Heart left ventricle (tissue), 16 donors: Measurements from ENCODE around the gene TRPV3. TPM values are rescaled to one million over a fixed set of nuclear protein-coding genes. Genes with fewer than 3 reads are reported as not detected.

ENCODE experiments used
- ATAC-seq, 4 donors: fragments of 200-7000 bp; cut with Tn5 transposase; one replicate each; pipeline ENCODE4 v1.9.1; 2020 to 2022; ENCODE audit warnings: moderate library complexity in 4 of 4, mild to moderate bottlenecking in 3 of 4, moderate number of reproducible peaks in 1 of 4
- DNase-seq, 5 donors: peaks; one replicate each; pipeline ENCODE4 v3.0.0-alpha.2; 2020
- H3K27ac ChIP-seq, 12 donors: fragments of 200-600 bp; sonication (generic) in 4 of 12; one replicate each; pipeline versions ENCODE4 v1.5.0 to v1.8.0; 2016 to 2022; ENCODE audit warnings: mild to moderate bottlenecking in 2 of 12
- H3K27me3 ChIP-seq, 9 donors: fragments of 200-600 bp; sonication (generic) in 2 of 9; one replicate each; pipeline versions ENCODE4 v1.5.1 to v1.8.0; 2016 to 2022; ENCODE audit warnings: mild to moderate bottlenecking in 3 of 9
- H3K36me3 ChIP-seq, 9 donors: fragments of 200-600 bp; sonication (generic) in 2 of 9; one replicate each; pipeline versions ENCODE4 v1.5.0 to v1.8.0; 2018 to 2022; ENCODE audit warnings: mild to moderate bottlenecking in 2 of 9
- H3K4me1 ChIP-seq, 12 donors: fragments of 200-600 bp; sonication (generic) in 4 of 12; one replicate each; pipeline versions ENCODE4 v1.5.0 to v1.8.0; 2016 to 2022; ENCODE audit warnings: mild to moderate bottlenecking in 3 of 12
- H3K4me3 ChIP-seq, 12 donors: fragments of 200-600 bp; sonication (generic) in 4 of 12; one replicate each; pipeline versions ENCODE4 v1.5.0 to v1.8.0; 2017 to 2022; ENCODE audit warnings: mild to moderate bottlenecking in 9 of 12, moderate library complexity in 4 of 12
- H3K9me3 ChIP-seq, 12 donors: fragments of 200-600 bp; sonication (generic) in 4 of 12; one replicate each; pipeline versions ENCODE4 v1.5.0 to v1.8.0; 2016 to 2022; ENCODE audit warnings: mild to moderate bottlenecking in 1 of 12
- POLR2A ChIP-seq, 2 donors: fragments of 450-650 bp; IDR thresholded peaks; one replicate each; pipeline ENCODE4 v1.6.1; 2017; ENCODE audit warnings: antibody characterized with exemption in 2 of 2, mild to moderate bottlenecking in 2 of 2, moderate library complexity in 2 of 2
- WGBS, 4 donors: extraction: QIAGEN DNeasy Blood & Tissue Kit in 2 of 4; methylation state at CpG; one replicate each; pipeline versions ENCODE4 v1.1.5 to v1.1.7; 2013 to 2018; 5-methylcytosine and 5-hydroxymethylcytosine counted together
- intact Hi-C, 10 donors: fragments of 100-400 bp; cut with DNase I; formaldehyde crosslinking; loops; one replicate each; pipeline versions ENCODE4 v1.11.1 to v1.14.2; 2022
- polyA plus RNA-seq, 2 donors: library from polyadenylated mRNA; stranded (reverse); fragments of 200-250 nt; gene quantifications; one replicate each; pipeline ENCODE4 v1.2.3, GENCODE V29; 2013
- total RNA-seq, 9 donors: library from RNA; depleted of rRNA in 2 of 9; stranded (reverse); fragments of >200 nt in 2 of 9; fragmentation: NEBNext Ultra II Directional in 3 of 9; extraction: Animal tissue kit (Norgen Biotek cat#: 25700) in 3 of 9; gene quantifications; one replicate each; pipeline versions ENCODE4 v1.1.0 to v1.2.4, GENCODE V29; 2016 to 2023
- TF ChIP-seq, protein P1 (sequence below), 12 donors: fragments of 200-600 bp; sonication (generic) in 4 of 12; IDR thresholded peaks; one replicate each; pipeline versions ENCODE4 v1.5.0 to v1.8.0; 2018 to 2022; ENCODE audit warnings: antibody characterized with exemption in 12 of 12, mild to moderate bottlenecking in 5 of 12
- donor health status: ischemic (EF 13 %, LVEDD 7.1; RV severe dilation, severe dysfunction).
- donor health status: healthy with polysubstance abuse.
- donor health status: DM: no; HTN: yes; CAD: no.
- donor health status: DM: no; HTN: no; CAD: no.
- donor health status: ischemic (EF 25% LVEDD 6.9; RV normal size, moderate dysfunction).
- donor health status: ischemic (EF 25% LVEDD 5.7; RV mildly dilated, moderate dysfunction).
- donor health status: healthy.
- donor health status: DM: yes; HTN: yes; CAD: no.
- donor health status: ischemic (EF 35%, LVEDD 5.7; RV mildly dilated, moderate dysfunction).
- donor health status: nonischemic (EF 11% LVEDD 7.7; RV severe dilation, severe dysfunction).
- donor health status: DM: yes; HTN: yes; CAD: no.
- donor health status: PGD.
- donor health status: ischemic (EF 29% LVEDD 5.4; RV normal size, mild dysfunction).
- donor health status: nonischemic (EF 23%, LVEDD 6.1; RV moderate dilation, normal function).

TRPV3 gene
- total and polyA plus RNA-seq, 11 donors: 0.25 to 1.7 (median 0.77) TPM; not detected in 1

DNA sequence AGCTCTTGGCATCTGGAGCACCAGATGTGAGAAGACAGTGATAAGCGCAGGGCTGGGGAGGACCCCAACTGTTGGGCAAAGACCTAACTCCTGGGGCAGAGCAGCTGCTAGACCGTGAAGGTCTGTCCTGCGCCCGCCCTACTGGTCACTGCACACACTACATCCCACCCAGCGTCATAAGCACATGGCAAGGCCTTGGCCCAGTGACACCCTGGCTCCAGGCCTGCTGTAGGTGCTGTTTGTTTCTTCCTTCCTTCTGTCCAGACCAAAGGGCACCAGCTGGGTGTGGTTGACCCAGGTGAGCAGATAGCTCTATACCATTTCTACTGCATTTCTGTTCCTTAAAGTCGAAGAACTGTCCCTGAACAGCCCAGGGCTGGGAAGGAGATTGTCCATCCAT is 6.4 kb downstream of the TRPV3 start:
- no peaks in the 10 kb centered on the region for H3K36me3 ChIP-seq
- TF ChIP-seq POLR2A (IDR thresholded peaks at IDR 0.05): no peak
- TF ChIP-seq, protein P1, sequence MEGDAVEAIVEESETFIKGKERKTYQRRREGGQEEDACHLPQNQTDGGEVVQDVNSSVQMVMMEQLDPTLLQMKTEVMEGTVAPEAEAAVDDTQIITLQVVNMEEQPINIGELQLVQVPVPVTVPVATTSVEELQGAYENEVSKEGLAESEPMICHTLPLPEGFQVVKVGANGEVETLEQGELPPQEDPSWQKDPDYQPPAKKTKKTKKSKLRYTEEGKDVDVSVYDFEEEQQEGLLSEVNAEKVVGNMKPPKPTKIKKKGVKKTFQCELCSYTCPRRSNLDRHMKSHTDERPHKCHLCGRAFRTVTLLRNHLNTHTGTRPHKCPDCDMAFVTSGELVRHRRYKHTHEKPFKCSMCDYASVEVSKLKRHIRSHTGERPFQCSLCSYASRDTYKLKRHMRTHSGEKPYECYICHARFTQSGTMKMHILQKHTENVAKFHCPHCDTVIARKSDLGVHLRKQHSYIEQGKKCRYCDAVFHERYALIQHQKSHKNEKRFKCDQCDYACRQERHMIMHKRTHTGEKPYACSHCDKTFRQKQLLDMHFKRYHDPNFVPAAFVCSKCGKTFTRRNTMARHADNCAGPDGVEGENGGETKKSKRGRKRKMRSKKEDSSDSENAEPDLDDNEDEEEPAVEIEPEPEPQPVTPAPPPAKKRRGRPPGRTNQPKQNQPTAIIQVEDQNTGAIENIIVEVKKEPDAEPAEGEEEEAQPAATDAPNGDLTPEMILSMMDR (IDR thresholded peaks at IDR 0.05): no peak
- no peaks in the 10 kb centered on the region for H3K4me1 ChIP-seq
- no peak overlapping the region for H3K27ac ChIP-seq
- ATAC-seq (no peak), DNase-seq (no peak)
- H3K27me3 ChIP-seq: peaks cover 0 to 3% (median 0%) of the 10 kb centered on the region in 9 donors
- 82 to 86% (median 85%) methylated on average over 6 of the region's 6 CpGs for WGBS, 4 donors
- no peak overlapping the region for H3K4me3 ChIP-seq
- intact Hi-C loops: no loop called here
- H3K9me3 ChIP-seq: no peaks in the 10 kb centered on the region

- H3K4me1 ChIP-seq: no peaks in the 10 kb centered on the region
- 94 to 97% (median 96%) methylated on average over 2 of the region's 2 CpGs for WGBS, 4 donors
- ATAC-seq (no peak), DNase-seq (no peak)
- no peaks in the 10 kb centered on the region for H3K9me3 ChIP-seq
- no peaks in the 10 kb centered on the region for H3K36me3 ChIP-seq
- peaks cover 0 to 3% (median 0%) of the 10 kb centered on the region in 9 donors for H3K27me3 ChIP-seq
- no peak overlapping the region for H3K27ac ChIP-seq
- H3K4me3 ChIP-seq: no peak overlapping the region
- intact Hi-C loops: no loop called here
- TF ChIP-seq POLR2A (IDR thresholded peaks at IDR 0.05): no peak
- TF ChIP-seq, protein P1 (IDR thresholded peaks at IDR 0.05): no peak
Observed at GRCh38 chr17:3549610-3550162, 7.9 kb downstream of the TRPV3 start.

DNA sequence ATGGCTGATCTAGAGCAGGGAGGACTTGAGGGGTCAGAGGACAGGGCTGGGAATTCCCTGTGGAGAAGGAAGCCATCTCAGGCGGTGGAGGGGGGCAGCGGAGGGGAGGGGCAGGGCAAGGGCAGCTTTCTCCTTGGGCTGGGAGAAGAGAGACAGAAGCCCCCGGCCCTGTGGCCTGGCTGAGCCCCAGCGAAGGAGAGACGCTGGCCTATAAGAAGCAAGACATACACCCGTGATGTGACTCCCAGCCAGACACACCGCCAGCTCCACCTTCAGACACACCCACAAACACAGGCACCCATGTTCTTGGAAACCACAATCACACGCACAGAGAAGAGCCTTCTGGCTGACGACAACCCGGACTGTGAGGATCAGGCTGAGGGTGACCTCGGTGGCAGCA is 10.0 kb downstream of the TRPV3 start:
- H3K4me1 ChIP-seq: no peaks in the 10 kb centered on the region
- DNase-seq: no peak
- 67 to 78% (median 70%) methylated on average over 8 to 11 of the region's 11 CpGs for WGBS, 4 donors
- intact Hi-C loops: no loop called here
- no peak overlapping the region for H3K27ac ChIP-seq
- H3K27me3 ChIP-seq: peaks cover 0 to 4% (median 0%) of the 10 kb centered on the region in 9 donors
- TF ChIP-seq, protein P1 (IDR thresholded peaks at IDR 0.05): no peak
- TF ChIP-seq POLR2A (IDR thresholded peaks at IDR 0.05): no peak
- no peak overlapping the region for H3K4me3 ChIP-seq
- H3K36me3 ChIP-seq: no peaks in the 10 kb centered on the region
- no peaks in the 10 kb centered on the region for H3K9me3 ChIP-seq
- no peak for ATAC-seq

GRCh38 chr17:3546997-3547396 is 10.6 kb downstream of the TRPV3 start:
- ATAC-seq (no peak), DNase-seq (no peak)
- 89 to 98% (median 92%) methylated on average over 5 to 8 of the region's 8 CpGs for WGBS, 4 donors
- Histone ChIP-seq H3K27me3 (peaks cover 0 to 4% (median 0%) of the 10 kb centered on the region in 9 donors), H3K36me3 (no peaks in the 10 kb centered on the region), H3K4me1 (no peaks in the 10 kb centered on the region), H3K9me3 (no peaks in the 10 kb centered on the region), H3K27ac (no peak overlapping the region), H3K4me3 (no peak overlapping the region)
- intact Hi-C loops: no loop called here
- no peak for TF ChIP-seq POLR2A (IDR thresholded peaks at IDR 0.05)
- TF ChIP-seq, protein P1 (IDR thresholded peaks at IDR 0.05): no peak
